Neuronal stem cell (in vitro differentiated cells): ENCODE data around the gene LHX4.

Experiments used
- DNase-seq: peaks from one replicate; pipeline ENCODE4 v3.0.0-alpha.2; 2013; ENCODE audit warnings: low spot score
- H2AFZ ChIP-seq: one replicate; pipeline ENCODE4 v1.6.1; 2013; ENCODE audit warnings: mild to moderate bottlenecking, low read length, inconsistent platforms
- H2AK5ac ChIP-seq: 2 replicates; pipeline ENCODE4 v1.6.1; 2013; ENCODE audit warnings: low read depth, mild to moderate bottlenecking, inconsistent platforms, low read length, moderate library complexity, mixed read lengths
- H2BK120ac ChIP-seq: 2 replicates; pipeline ENCODE4 v1.6.1; 2013; ENCODE audit warnings: low read depth, mild to moderate bottlenecking, inconsistent platforms, low read length, moderate library complexity, mixed read lengths
- H2BK12ac ChIP-seq: one replicate; pipeline ENCODE4 v1.6.1; 2013; ENCODE audit warnings: low read length, inconsistent platforms
- H2BK15ac ChIP-seq: 2 replicates; pipeline ENCODE4 v1.6.1; 2013; ENCODE audit warnings: mild to moderate bottlenecking, low read length, inconsistent platforms, mixed read lengths
- H2BK5ac ChIP-seq: one replicate; pipeline ENCODE4 v1.6.1; 2013; ENCODE audit warnings: inconsistent platforms, mild to moderate bottlenecking, low read length, moderate library complexity
- H3K14ac ChIP-seq: one replicate; pipeline ENCODE4 v1.6.1; 2013; ENCODE audit warnings: low read length, inconsistent platforms
- H3K18ac ChIP-seq: 2 replicates; pipeline ENCODE4 v1.6.1; 2013; ENCODE audit warnings: low read length, inconsistent platforms
- H3K23ac ChIP-seq: 2 replicates; pipeline ENCODE4 v1.6.1; 2013; ENCODE audit warnings: low read depth, mild to moderate bottlenecking, mixed read lengths, low read length, inconsistent platforms; ENCODE audit not compliant: poor library complexity
- H3K27ac ChIP-seq: replicated peaks from 3 replicates; pipeline ENCODE4 v1.5.1; 2013; ENCODE audit warnings: low read length, inconsistent platforms
- H3K27me3 ChIP-seq, 3 experiments: 2 replicates each; pipeline ENCODE4 v1.6.1; 2013; ENCODE audit warnings: low read length in 3 of 3, mild to moderate bottlenecking in 2 of 3, inconsistent platforms in 1 of 3, low read depth in 1 of 3, mixed read lengths in 1 of 3, moderate library complexity in 1 of 3; ENCODE audit not compliant: control insufficient read depth in 3 of 3, insufficient read depth in 3 of 3
- H3K36me3 ChIP-seq, 2 donors: replicated peaks in 1 of 2; 2 replicates each; pipeline ENCODE4 v1.6.1; 2013; ENCODE audit warnings: low read length in 2 of 2; ENCODE audit not compliant: control insufficient read depth in 2 of 2, insufficient read depth in 2 of 2
- H3K4ac ChIP-seq: 2 replicates; pipeline ENCODE4 v1.6.1; 2013; ENCODE audit warnings: inconsistent platforms, mild to moderate bottlenecking, low read length, moderate library complexity
- H3K4me1 ChIP-seq, 2 donors: 1 replicate in 1 of 2; 2 replicates in 1 of 2; pipeline ENCODE4 v1.6.1; 2013; ENCODE audit warnings: low read length in 2 of 2, low read depth in 1 of 2; ENCODE audit not compliant: control insufficient read depth in 2 of 2, insufficient read depth in 1 of 2
- H3K4me2 ChIP-seq: one replicate; pipeline ENCODE4 v1.6.1; 2013; ENCODE audit warnings: mild to moderate bottlenecking, low read length, inconsistent platforms; ENCODE audit not compliant: insufficient read depth, poor library complexity, severe bottlenecking
- H3K4me3 ChIP-seq, 2 donors: 2 replicates each; pipeline ENCODE4 v1.5.1; 2013; ENCODE audit warnings: low read length in 2 of 2, mild to moderate bottlenecking in 2 of 2, inconsistent platforms in 1 of 2, moderate library complexity in 1 of 2
- H3K79me1 ChIP-seq: one replicate; pipeline ENCODE4 v1.6.1; 2013; ENCODE audit warnings: low read depth, mild to moderate bottlenecking, inconsistent platforms, low read length, moderate library complexity
- H3K9ac ChIP-seq: one replicate; pipeline ENCODE4 v1.6.1; 2013; ENCODE audit warnings: mild to moderate bottlenecking, low read depth, low read length, inconsistent platforms; ENCODE audit not compliant: poor library complexity
- H3K9me3 ChIP-seq, 2 donors: replicated peaks in 1 of 2; 2 replicates each; pipeline versions ENCODE3 to v1.6.1; 2013; ENCODE audit warnings: low read length in 2 of 2, mild to moderate bottlenecking in 2 of 2, inconsistent platforms in 1 of 2, low read depth in 1 of 2, mixed read lengths in 1 of 2, moderate library complexity in 1 of 2; ENCODE audit not compliant: control insufficient read depth in 2 of 2, insufficient read depth in 1 of 2
- H4K8ac ChIP-seq: one replicate; pipeline ENCODE4 v1.6.1; 2013; ENCODE audit warnings: low read depth, mild to moderate bottlenecking, inconsistent platforms, low read length, moderate library complexity
- H4K91ac ChIP-seq: one replicate; pipeline ENCODE4 v1.6.1; 2013; ENCODE audit warnings: low read length, low read depth, mild to moderate bottlenecking, inconsistent platforms; ENCODE audit not compliant: poor library complexity
- WGBS, 2 donors: extraction: QIAGEN DNeasy Blood & Tissue Kit; methylation state at CpG; one replicate each; pipeline ENCODE4 v1.1.7; 2013; ENCODE audit warnings: missing lambda C conversion rate in 2 of 2, mixed read lengths in 1 of 2; ENCODE audit not compliant: insufficient read length in 2 of 2, insufficient replicate concordance in 1 of 2; ENCODE audit errors: extremely low coverage in 2 of 2; 5-methylcytosine and 5-hydroxymethylcytosine counted together

The LHX4 gene

DNA sequence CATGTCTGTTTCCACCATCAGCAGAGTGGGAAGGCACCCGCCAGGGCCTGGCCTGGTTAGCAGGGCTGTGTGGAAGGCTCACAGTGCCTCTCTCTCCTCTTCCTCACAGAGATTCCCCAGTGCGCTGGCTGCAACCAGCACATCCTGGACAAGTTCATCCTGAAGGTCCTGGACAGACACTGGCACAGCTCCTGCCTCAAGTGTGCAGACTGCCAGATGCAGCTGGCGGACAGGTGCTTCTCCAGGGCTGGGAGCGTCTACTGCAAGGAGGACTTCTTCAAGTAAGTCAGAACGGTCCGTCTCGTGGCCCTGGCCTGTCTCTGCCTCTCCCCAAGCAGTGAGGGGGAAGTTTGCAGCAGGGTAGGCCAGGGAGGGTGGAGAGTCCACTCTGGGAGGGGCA, 18.1 kb downstream of the LHX4 start:
- Histone ChIP-seq H3K9ac (no peak overlapping the region), H2BK15ac (peak overlapping the region; percentile 73), H3K4me1 (peaks cover 0 to 6% of the 10 kb centered on the region in 2 donors), H3K79me1 (no peaks in the 10 kb centered on the region), H3K23ac (peak overlapping the region; percentile 8), H3K4me3 (no peak overlapping the region), H2BK120ac (no peak overlapping the region), H3K36me3 (no peaks in the 10 kb centered on the region), H2AFZ (no peak overlapping the region), H3K27me3 (peaks cover 0 to 48% (median 0%) of the 10 kb centered on the region in 3 experiments), H4K91ac (no peak overlapping the region), H3K27ac (no peak overlapping the region), H2AK5ac (no peak overlapping the region), H3K14ac (peak overlapping the region; percentile 47), H2BK12ac (no peak overlapping the region), H4K8ac (no peak overlapping the region), H3K18ac (peak overlapping the region; percentile 33), H3K4me2 (no peak overlapping the region), H3K4ac (no peak overlapping the region), H3K9me3 (no peaks in the 10 kb centered on the region), H2BK5ac (no peak overlapping the region)
- WGBS, 2 donors: no CpG with 5 or more reads among the region's 7 CpGs
- DNase-seq: no peak

DNA sequence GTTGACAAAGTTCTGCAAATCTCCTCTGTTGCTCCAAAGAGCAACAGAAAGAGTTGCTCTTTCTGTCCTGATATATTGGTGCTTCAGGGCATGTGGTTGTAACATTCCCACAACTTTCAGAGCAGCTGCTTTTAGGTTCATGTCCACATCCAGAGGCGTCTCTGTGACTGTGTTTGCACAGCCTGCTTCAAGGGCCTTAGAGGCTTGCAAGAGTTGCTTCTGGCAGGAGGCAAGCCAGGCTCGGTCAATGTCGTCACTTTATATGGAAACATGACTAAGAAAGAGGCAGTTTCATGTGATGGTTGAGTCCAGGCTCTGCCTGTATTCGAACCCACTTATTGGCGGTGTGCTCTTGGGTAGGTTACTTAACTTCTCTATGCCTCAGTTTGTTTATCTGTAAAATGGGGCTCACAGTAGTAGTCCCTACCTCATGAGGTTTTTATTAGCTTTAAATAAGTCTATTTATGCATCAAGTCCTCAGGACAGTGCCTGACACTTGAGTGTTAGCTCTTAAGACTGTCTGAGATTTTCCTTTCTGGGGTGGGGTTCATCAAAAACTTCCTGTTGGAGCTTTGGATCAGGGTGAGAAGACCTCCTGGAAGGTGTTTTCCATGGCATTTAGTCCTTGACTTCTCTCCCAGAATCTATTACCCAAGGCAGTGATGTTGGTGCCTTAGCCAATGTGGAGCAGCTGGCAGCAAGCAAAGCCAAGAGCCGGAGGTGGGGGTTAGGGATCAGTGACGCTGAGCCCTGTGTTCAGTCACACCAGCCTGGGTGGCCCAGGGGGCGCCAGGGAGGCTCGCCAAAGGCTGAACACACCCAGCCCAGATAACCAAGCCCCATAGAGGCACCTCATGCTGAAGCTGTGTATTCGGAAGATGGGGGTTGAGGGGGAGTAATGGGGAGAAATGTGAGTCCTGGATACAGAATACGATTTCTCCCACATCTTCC, 18.9 kb downstream of the LHX4 start:
- no peak for DNase-seq
- Histone ChIP-seq H4K91ac (no peak overlapping the region), H2BK15ac (no peak overlapping the region), H3K9ac (no peak overlapping the region), H3K23ac (no peak overlapping the region), H2BK5ac (no peak overlapping the region), H3K4me3 (no peak overlapping the region), H3K27me3 (peaks cover 0 to 43% (median 0%) of the 10 kb centered on the region in 3 experiments), H3K36me3 (no peaks in the 10 kb centered on the region), H2BK120ac (no peak overlapping the region), H3K14ac (no peak overlapping the region), H2BK12ac (no peak overlapping the region), H3K4ac (no peak overlapping the region), H3K9me3 (no peaks in the 10 kb centered on the region), H3K4me1 (peaks cover 0 to 6% of the 10 kb centered on the region in 2 donors), H3K4me2 (no peak overlapping the region), H3K18ac (no peak overlapping the region), H2AFZ (no peak overlapping the region), H3K27ac (no peak overlapping the region), H2AK5ac (no peak overlapping the region), H3K79me1 (no peaks in the 10 kb centered on the region), H4K8ac (no peak overlapping the region)
- no CpG with 5 or more reads among the region's 11 CpGs for WGBS, 2 donors

DNA sequence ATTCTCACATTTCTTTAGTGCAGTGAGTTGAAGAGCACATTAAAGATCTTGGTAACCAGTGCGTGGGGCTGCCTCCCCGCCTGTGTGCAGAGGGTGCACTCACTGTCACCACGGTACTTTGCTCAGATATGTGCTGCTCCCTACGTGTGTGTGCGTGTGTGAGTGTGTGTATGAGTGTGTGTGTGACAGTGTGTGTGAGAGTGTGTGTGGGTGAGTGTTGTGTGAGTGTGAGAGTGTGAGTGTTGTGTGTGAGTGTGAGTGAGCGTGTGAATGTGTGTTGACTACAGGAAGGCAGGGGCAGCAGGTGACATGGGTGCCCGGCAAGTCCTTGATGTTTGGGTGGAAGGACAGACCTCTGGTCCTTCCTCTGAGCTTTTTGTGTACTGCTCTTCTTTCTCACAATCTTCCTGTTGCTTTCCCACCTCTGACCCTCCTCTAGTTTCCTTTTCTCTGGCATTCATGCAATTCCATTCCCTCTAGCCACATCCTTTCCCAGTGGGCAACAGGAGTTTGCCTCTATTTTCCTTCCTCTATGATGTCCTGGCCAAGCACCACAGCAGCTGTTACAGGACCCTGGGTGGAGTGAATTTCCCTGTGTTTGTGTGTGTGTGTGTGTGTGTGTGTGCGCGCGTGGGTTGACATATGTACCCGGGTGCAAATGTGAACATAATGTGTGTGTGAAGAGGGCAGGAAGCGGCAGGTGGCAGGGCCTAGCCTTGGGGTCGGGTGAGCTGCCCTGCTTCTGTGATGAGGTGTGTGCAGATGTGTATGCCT, 19.8 kb downstream of the LHX4 start:
- 100% methylated on average over 1 of the region's 13 CpGs for WGBS, 2 donors
- no peak for DNase-seq
- no peak overlapping the region for H2BK15ac ChIP-seq
- H3K4ac ChIP-seq: no peak overlapping the region
- H2BK120ac ChIP-seq: no peak overlapping the region
- peak overlapping the region; percentile 25 for H3K23ac ChIP-seq
- H3K79me1 ChIP-seq: no peaks in the 10 kb centered on the region
- H2AK5ac ChIP-seq: no peak overlapping the region
- H3K9ac ChIP-seq: peak overlapping the region; percentile 14
- no peak overlapping the region for H2BK5ac ChIP-seq
- H3K9me3 ChIP-seq: no peaks in the 10 kb centered on the region
- no peak overlapping the region for H3K27ac ChIP-seq
- H2AFZ ChIP-seq: no peak overlapping the region
- H3K14ac ChIP-seq: peak overlapping the region; percentile 58
- peaks cover 0 to 3% of the 10 kb centered on the region in 2 donors for H3K4me1 ChIP-seq
- H2BK12ac ChIP-seq: no peak overlapping the region
- peaks cover 0 to 39% (median 0%) of the 10 kb centered on the region in 3 experiments for H3K27me3 ChIP-seq
- H3K36me3 ChIP-seq: no peaks in the 10 kb centered on the region
- peak overlapping the region; percentile 77 for H4K8ac ChIP-seq
- H3K4me2 ChIP-seq: no peak overlapping the region
- H3K4me3 ChIP-seq: peak overlapping the region in 1 of 2 donors; percentile 66
- no peak overlapping the region for H4K91ac ChIP-seq
- H3K18ac ChIP-seq: peak overlapping the region; percentile 6

DNA sequence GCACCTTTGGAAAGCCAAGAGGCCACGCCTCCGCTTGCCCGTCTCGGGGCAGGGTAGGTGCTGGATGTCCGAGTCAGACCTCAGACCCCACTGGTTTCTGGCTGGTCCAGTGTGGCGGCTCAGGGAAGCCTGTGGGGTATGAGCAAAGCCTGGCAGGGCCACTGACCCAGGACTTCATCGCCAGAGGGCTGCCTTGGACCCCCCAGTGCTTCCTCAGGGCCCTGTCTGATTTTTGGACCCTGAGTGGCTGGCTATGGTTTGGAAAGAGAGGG, 20.4 kb downstream of the LHX4 start:
- Histone ChIP-seq H2BK5ac (no peak overlapping the region), H4K8ac (no peak overlapping the region), H3K4me2 (no peak overlapping the region), H3K9ac (no peak overlapping the region), H2BK12ac (no peak overlapping the region), H3K4me3 (no peak overlapping the region), H3K4me1 (peaks cover 0 to 4% of the 10 kb centered on the region in 2 donors), H3K36me3 (no peaks in the 10 kb centered on the region), H3K23ac (no peak overlapping the region), H3K4ac (no peak overlapping the region), H3K27me3 (peaks cover 0 to 35% (median 0%) of the 10 kb centered on the region in 3 experiments), H2BK15ac (no peak overlapping the region), H4K91ac (no peak overlapping the region), H2AK5ac (no peak overlapping the region), H3K18ac (no peak overlapping the region), H2BK120ac (no peak overlapping the region), H3K27ac (no peak overlapping the region), H3K9me3 (no peaks in the 10 kb centered on the region), H3K14ac (no peak overlapping the region), H2AFZ (no peak overlapping the region), H3K79me1 (no peaks in the 10 kb centered on the region)
- DNase-seq: no peak
- WGBS, 2 donors: no CpG with 5 or more reads among the region's 7 CpGs
